H9 (cell line): Measurements from ENCODE around the gene NME4. TPM values are rescaled to one million over a fixed set of nuclear protein-coding genes. Genes with fewer than 3 reads are reported as not detected.
A peak's percentile ranks its signal among the peaks of the same experiment; 100 is the strongest.

Experiments
- DNase-seq: peaks from one replicate; pipeline ENCODE4 v3.0.0-alpha.2; 2017
- H2AFZ ChIP-seq: one replicate; pipeline ENCODE4 v1.6.1; 2013; ENCODE audit warnings: mild to moderate bottlenecking, low read length, control low read depth, moderate library complexity
- H2AK5ac ChIP-seq: 2 replicates; pipeline ENCODE4 v1.6.1; 2013; ENCODE audit warnings: low read length, control low read depth, mixed read lengths; ENCODE audit not compliant: insufficient read length
- H2BK120ac ChIP-seq: one replicate; pipeline ENCODE4 v1.6.1; 2013; ENCODE audit warnings: low read depth, mild to moderate bottlenecking, low read length, control low read depth, inconsistent platforms; ENCODE audit not compliant: poor library complexity, severe bottlenecking
- H2BK12ac ChIP-seq: 2 replicates; pipeline ENCODE4 v1.6.1; 2013; ENCODE audit warnings: low read length, control low read depth, mixed read lengths, low read depth; ENCODE audit not compliant: insufficient read length
- H2BK15ac ChIP-seq: 2 replicates; pipeline ENCODE4 v1.6.1; 2013; ENCODE audit warnings: low read depth, low read length, control low read depth
- H2BK20ac ChIP-seq: one replicate; pipeline ENCODE4 v1.6.1; 2013; ENCODE audit warnings: low read depth, mild to moderate bottlenecking, low read length, control low read depth, inconsistent platforms; ENCODE audit not compliant: poor library complexity, severe bottlenecking
- H2BK5ac ChIP-seq: 2 replicates; pipeline ENCODE4 v1.6.1; 2013; ENCODE audit warnings: low read length, control low read depth, mixed read lengths; ENCODE audit not compliant: insufficient read length
- H3K14ac ChIP-seq: 2 replicates; pipeline ENCODE4 v1.6.1; 2013; ENCODE audit warnings: low read length, control low read depth; ENCODE audit not compliant: insufficient read depth
- H3K18ac ChIP-seq: 2 replicates; pipeline ENCODE4 v1.6.1; 2013; ENCODE audit warnings: low read depth, mild to moderate bottlenecking, mixed read lengths, low read length, control low read depth; ENCODE audit not compliant: insufficient read length
- H3K23ac ChIP-seq: 2 replicates; pipeline ENCODE4 v1.6.1; 2013; ENCODE audit warnings: low read length, control low read depth, mixed read lengths, low read depth; ENCODE audit not compliant: insufficient read length
- H3K23me2 ChIP-seq: 2 replicates; pipeline ENCODE4 v1.6.1; 2013; ENCODE audit warnings: low read depth, mild to moderate bottlenecking, mixed read lengths, low read length, control low read depth; ENCODE audit not compliant: insufficient read length, poor library complexity, severe bottlenecking
- H3K27ac ChIP-seq: 2 replicates; pipeline ENCODE4 v1.5.1; 2013; ENCODE audit warnings: low read length, control low read depth, mixed read lengths, low read depth; ENCODE audit not compliant: insufficient read length
- H3K27me3 ChIP-seq: 2 replicates; pipeline ENCODE4 v1.6.1; 2013; ENCODE audit warnings: low read length, control low read depth, inconsistent platforms; ENCODE audit not compliant: insufficient read depth
- H3K4ac ChIP-seq: 2 replicates; pipeline ENCODE4 v1.6.1; 2013; ENCODE audit warnings: low read depth, mild to moderate bottlenecking, control low read depth, inconsistent platforms, low read length, moderate library complexity
- H3K4me1 ChIP-seq: 2 replicates; pipeline ENCODE4 v1.6.1; 2013; ENCODE audit warnings: low read length, control low read depth, inconsistent platforms; ENCODE audit not compliant: insufficient read depth
- H3K4me2 ChIP-seq: 2 replicates; pipeline ENCODE4 v1.6.1; 2013; ENCODE audit warnings: low read length, control low read depth, mixed read lengths; ENCODE audit not compliant: insufficient read length, insufficient read depth
- H3K56ac ChIP-seq: 2 replicates; pipeline ENCODE4 v1.6.1; 2013; ENCODE audit warnings: low read depth, mild to moderate bottlenecking, mixed read lengths, low read length, control low read depth; ENCODE audit not compliant: insufficient read length
- H3K79me1 ChIP-seq: 2 replicates; pipeline ENCODE4 v1.6.1; 2013; ENCODE audit warnings: low read depth, mild to moderate bottlenecking, moderate library complexity, low read length, control low read depth, inconsistent platforms; ENCODE audit not compliant: insufficient read depth, poor library complexity, severe bottlenecking
- H3K79me2 ChIP-seq: 2 replicates; pipeline ENCODE4 v1.6.1; 2013; ENCODE audit warnings: low read length, control low read depth, inconsistent platforms; ENCODE audit not compliant: insufficient read depth
- H3K9ac ChIP-seq: 2 replicates; pipeline ENCODE4 v1.6.1; 2013; ENCODE audit warnings: low read length, control low read depth, mixed read lengths; ENCODE audit not compliant: insufficient read length; ENCODE audit errors: extremely low read depth
- H3K9me3 ChIP-seq: one replicate; pipeline ENCODE4 v1.6.1; 2013; ENCODE audit warnings: low read depth, low read length, inconsistent platforms; ENCODE audit not compliant: control insufficient read depth
- H3T11ph ChIP-seq: one replicate; pipeline ENCODE4 v1.6.1; 2013; ENCODE audit warnings: mild to moderate bottlenecking, low read length, control low read depth, inconsistent platforms
- H4K20me1 ChIP-seq: one replicate; pipeline ENCODE4 v1.6.1; 2013; ENCODE audit not compliant: control insufficient read depth, insufficient read length, insufficient read depth
- H4K5ac ChIP-seq: 2 replicates; pipeline ENCODE4 v1.6.1; 2013; ENCODE audit warnings: low read depth, mild to moderate bottlenecking, mixed read lengths, low read length, control low read depth; ENCODE audit not compliant: insufficient read length
- H4K8ac ChIP-seq: replicated peaks from 2 replicates; pipeline ENCODE4 v1.6.1; 2013; ENCODE audit warnings: low read length, control low read depth, mixed read lengths, low read depth; ENCODE audit not compliant: insufficient read length
- H4K91ac ChIP-seq: 2 replicates; pipeline ENCODE4 v1.6.1; 2013; ENCODE audit warnings: low read depth, mild to moderate bottlenecking, moderate library complexity, mixed read lengths, low read length, control low read depth; ENCODE audit not compliant: insufficient read length
- H3K27ac Mint-ChIP-seq, 3 experiments: 2 replicates in 2 of 3; 3 replicates in 1 of 3; pipeline ENCODE4 v1.8.0; 2020 to 2021; ENCODE audit warnings: mixed read lengths in 3 of 3, mild to moderate bottlenecking in 1 of 3, moderate library complexity in 1 of 3
- H3K27me3 Mint-ChIP-seq: 2 replicates; pipeline ENCODE4 v1.8.0; 2021; ENCODE audit warnings: low read depth, mild to moderate bottlenecking, moderate library complexity, mixed read lengths
- H3K36me3 Mint-ChIP-seq, 3 experiments: 2 replicates in 2 of 3; 3 replicates in 1 of 3; pipeline ENCODE4 v1.8.0; 2020 to 2021; ENCODE audit warnings: low read depth in 3 of 3, mixed read lengths in 3 of 3; ENCODE audit not compliant: insufficient read depth in 1 of 3
- H3K4me1 Mint-ChIP-seq, 2 experiments: 2 replicates each; pipeline ENCODE4 v1.8.0; 2020; ENCODE audit warnings: mixed read lengths in 2 of 2
- H3K4me3 Mint-ChIP-seq, 2 experiments: 2 replicates in 1 of 2; 3 replicates in 1 of 2; pipeline ENCODE4 v1.8.0; 2020 to 2021; ENCODE audit warnings: mild to moderate bottlenecking in 2 of 2, mixed read lengths in 2 of 2, moderate library complexity in 1 of 2
- H3K9me3 Mint-ChIP-seq, 2 experiments: 2 replicates in 1 of 2; 3 replicates in 1 of 2; pipeline ENCODE4 v1.8.0; 2020; ENCODE audit warnings: mild to moderate bottlenecking in 2 of 2, mixed read lengths in 2 of 2, moderate library complexity in 1 of 2
- WGBS: extraction: QIAGEN DNeasy Blood & Tissue Kit; methylation state at CpG from one replicate; pipeline ENCODE4 v1.1.7; 2013; ENCODE audit warnings: missing lambda C conversion rate, low lambda C conversion rate, mixed read lengths; ENCODE audit not compliant: insufficient read length; ENCODE audit errors: extremely low coverage; 5-methylcytosine and 5-hydroxymethylcytosine counted together
- total RNA-seq: library from RNA; stranded (reverse); gene quantifications from 2 replicates; pipeline ENCODE4 v1.2.1, GENCODE V29; 2021
- TF ChIP-seq, protein P1 (sequence below): fragments of 200-600 bp; sonication (generic); conservative IDR thresholded peaks from 3 replicates; pipeline ENCODE4 v1.8.0; 2021; ENCODE audit warnings: antibody characterized with exemption, mild to moderate bottlenecking

NME4 gene
- total RNA-seq, 1 experiment from 2014 or later, result 320 TPM

- Histone ChIP-seq H3T11ph (no peak overlapping the region), H2BK120ac (no peak overlapping the region), H4K8ac (no peak overlapping the region), H3K18ac (no peak overlapping the region), H3K4me2 (peak overlapping the region; percentile 55), H2BK20ac (no peak overlapping the region), H3K79me2 (peaks cover 5% of the 10 kb centered on the region; the same call in 1 of the 2 replicates), H3K27ac (no peak overlapping the region), H2BK15ac (no peak overlapping the region), H3K27me3 (peaks cover 16% of the 10 kb centered on the region; the same call in 1 of the 2 replicates), H3K4ac (no peak overlapping the region), H4K20me1 (no peaks in the 10 kb centered on the region), H3K56ac (no peak overlapping the region), H3K9me3 (no peaks in the 10 kb centered on the region), H2BK12ac (no peak overlapping the region), H2BK5ac (no peak overlapping the region), H2AK5ac (no peak overlapping the region), H3K14ac (no peak overlapping the region), H3K4me1 (no peaks in the 10 kb centered on the region), H2AFZ (no peak overlapping the region), H3K79me1 (no peaks in the 10 kb centered on the region), H4K91ac (no peak overlapping the region), H3K9ac (no peak overlapping the region), H3K23ac (no peak overlapping the region), H3K23me2 (peaks cover 18% of the 10 kb centered on the region), H4K5ac (no peak overlapping the region)
- TF ChIP-seq, protein P1, sequence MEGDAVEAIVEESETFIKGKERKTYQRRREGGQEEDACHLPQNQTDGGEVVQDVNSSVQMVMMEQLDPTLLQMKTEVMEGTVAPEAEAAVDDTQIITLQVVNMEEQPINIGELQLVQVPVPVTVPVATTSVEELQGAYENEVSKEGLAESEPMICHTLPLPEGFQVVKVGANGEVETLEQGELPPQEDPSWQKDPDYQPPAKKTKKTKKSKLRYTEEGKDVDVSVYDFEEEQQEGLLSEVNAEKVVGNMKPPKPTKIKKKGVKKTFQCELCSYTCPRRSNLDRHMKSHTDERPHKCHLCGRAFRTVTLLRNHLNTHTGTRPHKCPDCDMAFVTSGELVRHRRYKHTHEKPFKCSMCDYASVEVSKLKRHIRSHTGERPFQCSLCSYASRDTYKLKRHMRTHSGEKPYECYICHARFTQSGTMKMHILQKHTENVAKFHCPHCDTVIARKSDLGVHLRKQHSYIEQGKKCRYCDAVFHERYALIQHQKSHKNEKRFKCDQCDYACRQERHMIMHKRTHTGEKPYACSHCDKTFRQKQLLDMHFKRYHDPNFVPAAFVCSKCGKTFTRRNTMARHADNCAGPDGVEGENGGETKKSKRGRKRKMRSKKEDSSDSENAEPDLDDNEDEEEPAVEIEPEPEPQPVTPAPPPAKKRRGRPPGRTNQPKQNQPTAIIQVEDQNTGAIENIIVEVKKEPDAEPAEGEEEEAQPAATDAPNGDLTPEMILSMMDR, result no peak
- no peak overlapping the region; a peak in 1 of 7 replicates for H3K27ac Mint-ChIP-seq
- no CpG with 5 or more reads among the region's 10 CpGs for WGBS
- peaks cover 7 to 25% (median 14%) of the 10 kb centered on the region in 3 experiments; a peak in 6 of 7 replicates for H3K36me3 Mint-ChIP-seq
- H3K9me3 Mint-ChIP-seq, result no peaks in the 10 kb centered on the region; a peak in 1 of 5 replicates
- H3K4me1 Mint-ChIP-seq, result peaks cover 17 to 24% of the 10 kb centered on the region in 2 experiments
- H3K4me3 Mint-ChIP-seq, result peak overlapping the region; percentile 73 to 80
- peaks cover 47% of the 10 kb centered on the region for H3K27me3 Mint-ChIP-seq
- no peak for DNase-seq
These were observed 30.3 kb downstream of the NME4 start for GRCh38 chr16:427250-427649.
